ENCODE results near the gene CACNB3.
A peak's percentile ranks its signal among the peaks of the same experiment; 100 is the strongest.
"Not testable (repeated sequence)": the region's sequence is repeated elsewhere in the genome, so short reads cannot be mapped to it uniquely, and the experiment has no call there.

CACNB3 gene

GRCh38 chr12:48827513-48828096, 9.3 kb downstream of the CACNB3 start:
- in situ Hi-C loops (cut with HindIII; ENCODE audit: low pct_unique_long_range_greater_than_20kb, low sequenced_read_pairs): no loop called here
- no peak for DNase-seq (ENCODE audit: low read depth in 1 of 2, low spot score in 1 of 2)
- TF ChIP-seq JUND (IDR thresholded peaks at IDR 0.05; ENCODE audit: low read depth): no peak

GRCh38 chr12:48828293-48828692, 10.0 kb downstream of the CACNB3 start:
- DNase-seq (ENCODE audit: low read depth in 1 of 2, low spot score in 1 of 2): no peak
- TF ChIP-seq JUND (IDR thresholded peaks at IDR 0.05; ENCODE audit: low read depth): no peak
- in situ Hi-C loops (cut with HindIII; ENCODE audit: low pct_unique_long_range_greater_than_20kb, low sequenced_read_pairs): no loop called here

DNA sequence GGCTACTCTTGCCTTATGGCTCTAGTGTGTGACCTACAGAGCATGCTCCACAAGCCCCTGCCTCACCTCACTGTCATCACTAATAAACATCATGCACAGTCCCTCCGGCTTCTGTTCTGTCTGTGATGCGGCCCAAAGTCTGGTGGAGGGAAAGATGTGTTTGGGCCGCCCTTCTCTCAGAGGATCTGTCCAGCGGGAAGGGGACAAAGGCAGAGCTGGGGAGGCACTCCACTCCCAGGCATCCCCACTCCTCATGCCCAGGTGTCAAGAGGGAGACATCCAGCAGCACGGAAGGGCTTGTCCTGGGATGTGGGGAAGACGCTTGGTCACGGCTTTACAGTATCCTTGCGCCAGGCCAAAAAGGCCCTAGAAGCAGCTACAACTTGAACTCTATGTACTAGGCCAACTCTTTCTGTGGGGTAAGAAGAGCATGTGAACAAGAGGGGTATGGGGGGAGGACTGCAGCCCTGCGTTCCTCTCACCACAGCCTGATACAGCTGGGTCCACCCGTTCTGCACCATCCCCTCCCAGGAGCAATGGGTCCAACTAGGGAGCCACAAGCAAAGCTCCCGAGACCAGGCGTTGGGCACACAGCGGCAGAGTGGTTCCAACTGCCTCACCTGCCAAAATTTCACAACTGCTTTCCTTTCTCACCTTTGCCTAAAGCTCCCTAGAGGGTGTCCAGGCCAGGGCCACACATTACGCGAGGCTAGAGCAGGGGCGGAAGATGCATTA, 10.7 kb downstream of the CACNB3 start:
- TF ChIP-seq JUND (IDR thresholded peaks at IDR 0.05; ENCODE audit: low read depth): no peak
- no peak for DNase-seq (ENCODE audit: low read depth in 1 of 2, low spot score in 1 of 2)
- in situ Hi-C loops (cut with HindIII; ENCODE audit: low pct_unique_long_range_greater_than_20kb, low sequenced_read_pairs): no loop called here

DNA sequence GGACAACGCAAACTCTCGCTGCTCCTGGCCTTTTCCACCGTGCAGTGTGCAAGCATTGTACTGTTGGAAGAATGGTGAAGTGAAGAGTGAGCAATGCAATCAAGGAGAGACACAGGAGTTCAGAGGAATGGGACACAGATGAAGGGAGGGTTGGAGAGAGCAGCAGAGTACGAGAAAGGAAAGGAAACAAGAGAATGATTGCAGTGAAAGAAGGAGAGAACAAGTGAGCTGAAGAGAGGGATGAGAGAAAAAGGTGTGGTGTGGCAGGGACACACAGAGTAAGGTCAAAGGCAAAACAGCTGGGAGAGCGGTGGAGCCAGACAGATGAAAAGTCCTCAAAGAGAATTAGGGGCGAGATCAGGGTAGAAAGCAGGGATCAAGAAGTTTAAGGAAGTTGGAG, 13.0 kb downstream of the CACNB3 start:
- no peak for TF ChIP-seq JUND (IDR thresholded peaks at IDR 0.05; ENCODE audit: low read depth)
- in situ Hi-C loops (cut with HindIII; ENCODE audit: low pct_unique_long_range_greater_than_20kb, low sequenced_read_pairs): no loop called here
- DNase-seq (ENCODE audit: low read depth in 1 of 2, low spot score in 1 of 2): no peak

GRCh38 chr12:48832321-48833060, 14.2 kb downstream of the CACNB3 start:
- TF ChIP-seq JUND (IDR thresholded peaks at IDR 0.05; ENCODE audit: low read depth): no peak
- DNase-seq (ENCODE audit: low read depth in 1 of 2, low spot score in 1 of 2): no peak
- in situ Hi-C loops (cut with HindIII; ENCODE audit: low pct_unique_long_range_greater_than_20kb, low sequenced_read_pairs): no loop called here

- DNase-seq (ENCODE audit: low read depth in 1 of 2, low spot score in 1 of 2): no peak
- in situ Hi-C loops (cut with HindIII; ENCODE audit: low pct_unique_long_range_greater_than_20kb, low sequenced_read_pairs): no loop called here
- no peak for TF ChIP-seq JUND (IDR thresholded peaks at IDR 0.05; ENCODE audit: low read depth)
Measured at GRCh38 chr12:48838048-48838447, 19.8 kb downstream of the CACNB3 start.

DNA sequence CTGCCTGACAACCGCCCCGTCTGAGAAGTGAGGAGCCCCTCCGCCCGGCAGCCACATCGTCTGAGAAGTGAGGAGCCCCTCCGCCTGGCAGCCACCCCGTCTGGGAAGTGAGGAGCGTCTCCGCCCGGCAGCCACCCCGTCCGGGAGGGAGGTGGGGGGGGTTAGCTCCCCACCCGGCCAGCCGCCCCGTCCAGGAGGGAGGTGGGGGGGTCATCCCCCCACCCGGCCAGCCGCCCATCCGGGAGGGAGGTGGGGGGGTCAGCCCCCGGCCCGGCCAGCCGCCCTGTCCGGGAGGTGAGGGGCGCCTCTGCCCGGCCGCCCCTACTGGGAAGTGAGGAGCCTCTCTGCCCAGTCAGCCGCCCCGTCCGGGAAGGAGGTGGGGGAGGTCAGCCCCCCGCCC, 23.7 kb downstream of the CACNB3 start:
- DNase-seq (ENCODE audit: low read depth in 1 of 2, low spot score in 1 of 2); in situ Hi-C loops (cut with HindIII; ENCODE audit: low pct_unique_long_range_greater_than_20kb, low sequenced_read_pairs): not testable (repeated sequence)

GRCh38 chr12:48851883-48852733, 33.8 kb downstream of the CACNB3 start, which contains the start of gene DDX23:
TSS of gene DDX23 (minus strand) at chr12:48852163. CDS start at chr12:48845782, 6,381 bp downstream.
- in situ Hi-C loops (cut with HindIII; ENCODE audit: low pct_unique_long_range_greater_than_20kb, low sequenced_read_pairs): no loop called here

DNA sequence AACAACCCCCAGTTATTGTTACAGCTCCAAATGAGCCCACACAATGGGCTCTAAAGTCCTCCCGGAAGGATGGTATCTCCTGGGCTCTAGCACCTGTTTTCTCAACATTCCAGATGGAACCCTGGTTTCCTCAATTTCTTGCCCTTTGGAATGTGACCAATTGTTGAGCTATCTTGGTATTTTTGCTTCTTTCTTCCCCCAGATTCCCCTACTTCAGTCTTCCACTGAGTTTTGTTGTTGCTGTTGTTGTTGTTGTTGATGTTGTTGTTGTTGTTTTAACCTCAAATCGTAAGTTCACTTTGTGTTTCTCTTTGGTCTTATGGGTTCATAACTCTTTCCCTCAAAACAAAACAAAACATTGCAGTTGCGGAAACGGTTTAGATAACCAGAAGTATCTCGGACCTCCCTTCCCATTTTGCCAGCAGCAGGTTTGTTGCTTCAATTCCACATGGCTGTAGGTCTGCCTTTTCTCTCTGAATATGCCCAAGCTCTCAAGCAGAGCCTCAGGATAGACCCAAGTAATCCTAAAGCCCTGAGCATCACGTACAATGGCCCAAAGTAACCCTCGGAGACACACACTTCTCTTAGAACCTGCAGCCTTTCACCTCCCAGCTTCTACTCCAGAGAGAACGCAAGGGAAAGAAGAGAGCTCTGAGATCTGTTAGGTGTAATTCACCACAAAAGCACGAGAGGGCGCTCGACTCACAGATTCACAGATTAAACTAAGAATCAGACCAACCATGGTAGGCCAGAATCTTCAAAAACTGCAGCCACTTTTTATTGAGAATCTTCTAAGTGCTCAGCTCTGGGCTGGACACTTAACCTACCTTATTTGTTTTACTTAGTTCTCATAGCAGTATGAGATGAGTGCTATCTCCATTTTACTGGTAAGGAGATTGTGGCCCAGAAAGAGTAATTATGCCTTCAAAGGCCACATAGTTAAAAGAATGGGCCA, 34.7 kb downstream of the CACNB3 start:
- TF ChIP-seq JUND (IDR thresholded peaks at IDR 0.05; ENCODE audit: low read depth): no peak
- peak; percentile 87 to 95 for DNase-seq (ENCODE audit: low read depth in 1 of 2, low spot score in 1 of 2)
- in situ Hi-C loops (cut with HindIII; ENCODE audit: low pct_unique_long_range_greater_than_20kb, low sequenced_read_pairs): no loop called here

More at GRCh38 chr12:48851883-48852733, 33.8 kb downstream of the CACNB3 start, which contains the start of gene DDX23:
- TF ChIP-seq JUND (IDR thresholded peaks at IDR 0.05; ENCODE audit: low read depth): no peak
- peak; percentile 98 to 99 for DNase-seq (ENCODE audit: low read depth in 1 of 2, low spot score in 1 of 2)

DNA sequence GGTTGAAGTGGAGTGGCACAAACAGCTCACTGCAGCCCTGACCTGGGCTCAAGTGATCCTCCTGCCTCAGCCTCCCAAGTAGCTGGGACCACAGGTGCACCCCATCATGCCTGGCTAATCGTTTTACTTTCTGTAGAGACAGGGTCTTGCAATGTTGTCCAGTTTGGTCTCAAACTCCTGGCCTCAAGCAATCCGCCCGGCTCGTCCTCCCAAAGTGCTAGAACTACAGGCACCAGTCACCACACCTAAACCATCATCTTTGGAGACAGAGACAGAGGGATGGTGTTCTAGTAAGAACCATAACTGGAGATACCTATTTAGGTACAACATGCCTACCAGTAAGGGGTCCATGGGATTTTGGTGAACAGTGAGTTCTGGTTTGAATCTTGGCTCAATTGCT, 36.2 kb downstream of the CACNB3 start:
- DNase-seq (ENCODE audit: low read depth in 1 of 2, low spot score in 1 of 2): no peak
- in situ Hi-C loops (cut with HindIII; ENCODE audit: low pct_unique_long_range_greater_than_20kb, low sequenced_read_pairs): no loop called here
- no peak for TF ChIP-seq JUND (IDR thresholded peaks at IDR 0.05; ENCODE audit: low read depth)

GRCh38 chr12:48854932-48855331, 36.6 kb downstream of the CACNB3 start:
- in situ Hi-C loops (cut with HindIII; ENCODE audit: low pct_unique_long_range_greater_than_20kb, low sequenced_read_pairs): not testable (repeated sequence)

More at GRCh38 chr12:48854932-48855331, 36.6 kb downstream of the CACNB3 start:
- DNase-seq (ENCODE audit: low read depth in 1 of 2, low spot score in 1 of 2): not testable (repeated sequence)
